HL-60/S4 treated with phorbol 12-myristate 13-acetate at 8.2 ng/mL for 4 days and 3 days (cell line): ENCODE results near the gene RGP1.

ENCODE experiments used
- in situ Hi-C: fragments of 300-500 bp; cut with MboI; formaldehyde crosslinking; loops from 2 replicates; pipeline ENCODE4 v1.15.0; 2022; ENCODE audit warnings: low sequenced_read_pairs

Gene RGP1

GRCh38 chr9:35748858-35749514, at the start of gene RGP1, which contains the start of gene GBA2:
Gene RGP1 (plus strand): TSS chr9:35749287. CDS start chr9:35749756, 469 bp downstream.
Gene GBA2 (minus strand): TSS chr9:35749228. CDS start chr9:35748704, 524 bp downstream.
- in situ Hi-C loops: no loop called here

- in situ Hi-C loops: loop anchor here (25.0 kb wide), 1 partner anchor 638 kb away; the partner anchor contains the start of gene VCP
These were observed 49.1 kb upstream of the RGP1 start for GRCh38 chr9:35700031-35700430.

GRCh38 chr9:35700942-35701341, 48.1 kb upstream of the RGP1 start:
- in situ Hi-C loops: loop anchor here (25.0 kb wide), 1 partner anchor 639 kb away; the partner anchor contains the start of gene VCP

GRCh38 chr9:35702696-35703095, 46.4 kb upstream of the RGP1 start:
- in situ Hi-C loops: loop anchor here (25.0 kb wide), 1 partner anchor 640 kb away; the partner anchor contains the start of gene VCP

DNA sequence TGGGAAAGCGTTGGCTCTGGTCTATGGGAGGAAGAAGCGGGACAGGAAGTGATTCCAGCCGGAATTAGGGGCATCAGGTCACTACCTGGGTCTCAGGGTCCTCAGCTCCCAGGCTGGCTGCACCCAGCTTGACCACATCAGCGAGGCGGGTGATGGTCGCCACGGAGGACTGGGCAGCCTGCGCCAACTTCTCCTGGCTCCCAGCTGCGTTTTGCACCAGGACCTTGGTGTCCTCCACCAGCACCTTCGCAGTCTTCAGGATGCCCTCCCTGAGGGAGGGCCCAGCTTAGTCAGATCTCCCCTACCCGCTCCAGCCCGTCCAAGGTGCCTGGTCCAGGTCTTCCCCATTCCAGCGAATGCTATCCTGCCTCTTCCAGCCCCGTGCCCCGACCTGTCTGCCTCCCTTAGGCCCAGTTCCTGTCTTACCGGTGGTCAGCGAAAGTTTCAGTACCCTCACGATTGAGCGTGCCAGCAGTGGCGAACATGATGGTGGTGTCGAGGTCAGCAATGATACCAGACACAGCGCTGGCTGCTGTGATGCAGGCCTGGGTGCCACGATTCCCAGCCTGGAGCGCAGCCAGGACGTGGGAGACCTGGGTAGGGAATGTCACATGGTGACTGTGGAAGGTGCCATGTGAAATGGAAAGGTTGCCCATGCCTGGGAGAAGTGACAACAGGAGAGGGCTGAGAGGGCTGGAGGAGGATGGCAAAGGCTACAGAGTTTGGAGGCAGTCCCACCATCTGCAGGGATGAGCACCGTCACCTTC, 45.0 kb upstream of the RGP1 start:
- in situ Hi-C loops: loop anchor here (25.0 kb wide), 1 partner anchor 642 kb away; the partner anchor contains the start of gene VCP

DNA sequence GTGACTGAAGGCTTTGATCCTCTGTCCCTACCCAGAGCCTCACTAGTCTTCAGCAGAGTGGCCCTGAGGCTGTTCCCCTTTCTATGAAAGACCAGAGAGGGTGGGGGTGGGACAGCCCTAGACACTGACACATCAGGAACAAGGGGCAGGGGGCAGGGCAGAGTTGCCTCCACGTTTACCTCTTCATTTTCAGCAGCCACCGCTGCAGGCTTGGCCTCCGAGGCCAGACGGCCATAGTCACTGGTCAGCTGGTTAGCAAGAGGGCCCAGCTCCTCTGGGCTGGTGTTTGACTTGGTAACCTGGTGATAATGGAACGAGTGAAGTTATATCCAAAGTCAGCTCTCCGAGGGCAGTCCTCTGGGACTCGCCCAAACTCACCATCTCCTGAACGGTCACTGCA, 43.7 kb upstream of the RGP1 start:
- in situ Hi-C loops: loop anchor here (25.0 kb wide), 1 partner anchor 643 kb away; the partner anchor contains the start of gene VCP

- in situ Hi-C loops: loop anchor here (25.0 kb wide), 1 partner anchor 644 kb away; the partner anchor contains the start of gene VCP
These were observed 43.2 kb upstream of the RGP1 start for GRCh38 chr9:35705836-35706430.

GRCh38 chr9:35706951-35707350, 42.1 kb upstream of the RGP1 start:
- in situ Hi-C loops: loop anchor here (25.0 kb wide), 1 partner anchor 645 kb away; the partner anchor contains the start of gene VCP

DNA sequence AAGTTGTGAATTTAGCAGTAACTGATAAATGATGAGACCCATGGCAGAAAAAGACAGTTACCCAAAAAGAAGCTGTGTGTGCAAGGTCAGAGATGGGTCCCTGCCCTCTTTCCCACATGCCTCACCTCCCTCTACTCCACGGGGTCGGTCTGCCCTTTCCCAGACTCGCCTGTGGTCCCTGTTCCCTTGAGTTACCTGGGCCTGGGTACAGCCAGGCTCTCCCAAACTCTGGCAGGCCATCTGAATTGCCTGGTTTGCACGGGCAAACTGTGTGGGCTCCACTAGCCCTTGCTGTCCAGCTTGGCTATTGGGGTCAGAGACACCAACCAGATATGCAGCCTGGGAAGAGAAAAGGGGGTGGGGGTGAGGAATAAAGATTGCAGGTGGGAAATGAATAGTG, 40.9 kb upstream of the RGP1 start:
- in situ Hi-C loops: loop anchor here (25.0 kb wide), 1 partner anchor 646 kb away; the partner anchor contains the start of gene VCP

DNA sequence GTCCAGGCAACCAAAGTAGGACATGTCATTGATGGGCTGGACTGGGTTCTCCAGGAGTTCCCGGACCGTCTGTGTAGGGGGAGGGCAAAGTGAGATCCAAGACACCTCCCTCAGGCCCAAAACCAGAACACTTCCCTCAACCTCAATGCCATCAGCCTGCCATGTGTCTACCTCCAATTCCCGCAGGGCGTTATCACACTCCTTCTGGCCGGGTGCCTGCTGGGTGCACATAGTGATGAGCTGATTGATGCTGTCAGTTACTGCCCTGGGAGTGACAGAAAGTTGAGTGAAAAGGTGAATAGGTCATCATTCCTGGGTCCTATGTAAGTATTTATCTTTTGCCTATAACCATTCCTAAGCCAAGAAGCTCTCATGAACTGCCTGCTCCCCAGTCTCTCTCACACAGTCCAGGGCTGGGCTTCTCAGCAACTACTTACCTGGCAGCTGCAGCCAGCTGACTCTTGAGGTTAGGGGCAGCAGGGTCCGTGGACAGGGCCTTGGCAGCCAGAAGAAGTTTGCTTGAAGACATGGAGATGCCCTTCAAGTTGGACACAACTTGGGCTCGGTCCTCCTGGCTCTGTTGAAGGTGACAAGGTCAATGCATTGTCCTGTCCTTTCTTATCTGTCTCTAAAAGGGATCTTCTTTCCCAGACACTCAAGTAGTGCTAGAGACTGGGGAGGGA, 38.1 kb upstream of the RGP1 start:
- in situ Hi-C loops: loop anchor here (25.0 kb wide), 1 partner anchor 649 kb away; the partner anchor contains the start of gene VCP

- in situ Hi-C loops: loop anchor here (25.0 kb wide), 1 partner anchor 649 kb away; the partner anchor contains the start of gene VCP
These were observed 37.3 kb upstream of the RGP1 start for GRCh38 chr9:35711501-35712428.

DNA sequence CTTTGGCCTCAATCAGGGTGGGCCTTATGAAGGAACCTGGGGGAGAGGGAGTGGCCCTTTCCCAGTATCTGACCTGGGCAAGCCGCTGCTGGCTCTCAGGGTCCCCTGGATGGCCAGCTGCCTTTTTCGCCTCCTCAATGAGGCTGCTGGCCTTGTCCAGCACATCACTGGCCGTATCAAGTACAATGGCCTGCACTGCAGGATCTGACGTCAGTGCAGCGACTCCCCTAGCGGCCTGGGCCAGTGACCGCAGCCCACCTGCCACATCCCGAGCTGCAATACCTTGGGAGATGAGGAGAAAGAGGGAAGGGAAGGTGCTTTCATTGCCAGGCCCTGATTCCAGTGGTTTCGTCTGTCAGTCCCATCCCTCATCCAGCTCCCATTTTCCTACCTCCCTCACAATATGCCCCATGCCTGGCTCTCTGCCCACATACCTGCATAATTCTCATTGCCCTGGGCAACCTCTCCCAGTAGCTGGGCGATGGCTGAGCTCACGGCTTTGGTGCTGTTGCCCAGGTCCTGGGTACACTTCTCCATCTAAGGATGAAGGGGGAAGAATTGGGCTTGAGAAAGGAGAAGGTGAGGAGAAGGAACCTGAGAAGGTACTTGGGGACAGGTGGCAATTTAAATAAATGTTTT, 36.2 kb upstream of the RGP1 start:
- in situ Hi-C loops: loop anchor here (25.0 kb wide), 1 partner anchor 651 kb away; the partner anchor contains the start of gene VCP

DNA sequence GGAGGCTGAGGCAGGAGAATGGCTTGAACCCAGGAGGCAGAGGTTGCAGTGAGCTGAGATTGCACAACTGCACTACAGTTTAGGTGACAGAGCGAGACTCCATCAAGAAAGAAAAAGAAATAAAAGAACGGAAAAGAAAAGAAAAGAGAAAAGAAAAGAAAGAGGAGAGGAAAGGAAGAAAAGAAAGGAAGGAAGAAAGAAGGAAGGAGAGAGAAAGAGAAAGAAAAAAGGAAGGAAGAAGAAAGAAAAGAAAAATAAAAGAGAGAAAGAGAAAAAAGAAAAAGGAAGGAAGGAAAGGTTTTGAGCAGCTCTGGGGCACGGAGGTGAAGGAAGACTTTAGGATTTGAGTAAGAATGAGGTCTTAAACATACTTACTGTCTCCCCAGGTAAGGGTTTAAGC, 35.5 kb upstream of the RGP1 start:
- in situ Hi-C loops: loop anchor here (25.0 kb wide), 1 partner anchor 651 kb away; the partner anchor contains the start of gene VCP

- in situ Hi-C loops: loop anchor here (25.0 kb wide), 1 partner anchor 652 kb away; the partner anchor contains the start of gene VCP
These were observed 35.0 kb upstream of the RGP1 start for GRCh38 chr9:35714123-35714522.

DNA sequence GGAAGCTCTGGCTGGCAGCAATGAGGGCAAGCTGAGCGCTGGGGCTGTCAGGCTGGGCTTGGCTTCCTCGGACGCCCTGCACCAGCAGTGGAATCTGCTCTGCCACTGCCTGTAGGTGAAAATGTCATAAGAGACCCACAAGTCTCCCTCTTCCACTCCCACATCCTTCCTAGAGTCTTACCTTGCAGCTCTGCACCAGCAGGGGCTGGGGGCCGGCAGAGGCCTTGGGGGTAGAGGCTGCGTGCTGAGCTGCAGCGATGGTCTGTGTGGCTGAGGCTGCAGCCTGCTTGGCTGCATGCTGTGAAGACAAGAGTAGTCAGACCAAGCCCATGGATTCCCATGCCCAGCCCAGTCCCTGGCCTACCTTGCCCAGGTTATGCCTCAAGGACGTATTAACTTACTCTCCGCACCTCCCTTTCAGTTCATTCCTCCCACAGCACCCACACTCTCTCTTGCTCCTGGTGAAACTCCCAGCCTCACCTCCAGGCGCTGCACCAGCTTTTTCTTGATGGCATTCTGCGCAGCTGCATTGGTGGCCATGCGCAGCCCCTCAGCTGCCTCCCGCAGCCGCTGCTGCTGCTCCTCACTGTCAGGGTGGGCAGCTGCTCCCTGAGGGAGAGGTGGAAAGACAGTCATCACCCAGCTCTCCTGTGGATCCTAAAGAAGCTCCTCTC, 34.4 kb upstream of the RGP1 start:
- in situ Hi-C loops: loop anchor here (25.0 kb wide), 1 partner anchor 652 kb away; the partner anchor contains the start of gene VCP

DNA sequence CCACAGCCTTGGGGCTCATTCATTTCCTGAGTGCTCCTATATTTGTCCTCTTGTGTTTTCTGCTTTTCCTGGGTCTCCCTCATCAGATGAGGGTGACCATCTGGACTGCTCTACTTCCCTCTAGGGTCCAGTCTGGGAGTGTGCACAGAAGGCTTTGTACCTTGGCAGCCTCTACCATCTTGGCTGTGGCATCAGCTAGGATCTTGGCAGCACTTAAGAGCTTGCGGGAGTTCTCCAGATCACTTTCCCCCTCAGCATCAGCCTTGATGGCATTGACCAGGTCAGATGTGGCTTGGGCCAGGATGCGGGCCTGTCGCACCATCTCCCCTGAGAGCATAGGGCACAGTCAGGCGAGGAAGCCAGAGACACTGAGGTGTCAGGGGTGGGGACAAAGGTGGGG, 32.9 kb upstream of the RGP1 start:
- in situ Hi-C loops: loop anchor here (25.0 kb wide), 1 partner anchor 654 kb away; the partner anchor contains the start of gene VCP

DNA sequence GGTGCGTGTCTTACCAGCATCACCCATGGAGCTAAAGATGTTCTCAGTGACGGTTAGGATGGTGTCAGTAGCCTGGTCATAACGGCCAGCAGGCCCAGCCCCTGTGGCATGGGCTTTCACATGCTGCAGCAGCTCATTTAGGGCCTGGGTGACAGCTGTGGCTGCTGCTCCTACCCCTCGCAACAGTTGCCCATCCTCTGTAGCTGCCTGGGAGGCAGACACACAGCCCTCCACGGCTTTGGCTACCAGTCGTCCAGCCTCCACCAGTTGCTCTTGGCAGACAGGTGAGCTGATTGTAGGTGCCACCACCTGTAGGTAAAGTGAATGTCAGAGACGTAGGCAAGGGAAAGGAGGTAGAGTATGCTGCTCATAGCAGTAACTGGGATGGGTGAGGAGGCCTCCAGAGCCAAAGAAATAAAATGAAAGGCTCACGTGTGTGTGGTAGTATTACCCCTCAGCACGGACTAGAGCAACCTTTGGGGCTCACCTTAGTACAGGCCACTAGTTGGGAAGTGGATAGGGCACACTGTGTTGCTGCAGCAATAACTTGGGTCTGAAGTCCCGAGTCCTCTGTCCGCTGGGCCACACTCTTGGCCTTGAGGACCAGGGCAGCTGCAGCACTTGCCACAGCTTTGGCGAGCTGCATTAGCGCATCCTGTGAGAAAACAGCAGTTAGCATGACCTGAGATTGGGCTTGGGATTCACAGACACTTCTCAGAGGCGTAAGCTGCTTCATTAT, 31.8 kb upstream of the RGP1 start:
- in situ Hi-C loops: loop anchor here (25.0 kb wide), 1 partner anchor 655 kb away; the partner anchor contains the start of gene VCP
